AG10803 (cell line): ENCODE measurements around the gene SLC10A4.

Source experiments
- DNase-seq: peaks from one replicate; pipeline ENCODE4 v3.0.0; 2010; ENCODE audit warnings: low read depth
- H3K4me3 ChIP-seq: 2 replicates; pipeline ENCODE4 v1.5.1; 2011; ENCODE audit warnings: mild to moderate bottlenecking, low read length, control low read depth
- CTCF ChIP-seq: conservative IDR thresholded peaks from 2 replicates; pipeline ENCODE4 v1.5.1; 2011; ENCODE audit warnings: mild to moderate bottlenecking, low read length, control low read depth, inconsistent platforms

SLC10A4 gene

DNA sequence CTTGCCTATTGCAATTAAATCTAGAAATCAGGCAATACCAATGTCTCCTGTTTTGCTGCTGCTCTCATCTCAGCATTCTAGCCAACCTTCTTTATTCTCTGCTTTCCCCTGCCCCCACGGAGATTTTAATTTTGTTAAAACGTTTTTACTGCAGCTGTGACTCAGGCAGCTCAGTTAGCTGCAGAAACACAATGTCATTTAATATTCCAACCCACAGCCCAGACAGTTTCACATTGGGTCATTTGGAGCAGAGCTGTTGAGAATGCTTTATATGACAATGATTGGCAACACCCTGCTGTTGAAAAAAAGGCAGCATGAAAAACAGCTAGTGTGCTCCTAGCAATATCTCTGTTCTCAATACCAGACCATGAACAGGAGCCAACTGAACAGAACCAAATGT, 12.6 kb upstream of the SLC10A4 start:
- no peak for DNase-seq
- no peak overlapping the region for H3K4me3 ChIP-seq
- no peak for TF ChIP-seq CTCF

DNA sequence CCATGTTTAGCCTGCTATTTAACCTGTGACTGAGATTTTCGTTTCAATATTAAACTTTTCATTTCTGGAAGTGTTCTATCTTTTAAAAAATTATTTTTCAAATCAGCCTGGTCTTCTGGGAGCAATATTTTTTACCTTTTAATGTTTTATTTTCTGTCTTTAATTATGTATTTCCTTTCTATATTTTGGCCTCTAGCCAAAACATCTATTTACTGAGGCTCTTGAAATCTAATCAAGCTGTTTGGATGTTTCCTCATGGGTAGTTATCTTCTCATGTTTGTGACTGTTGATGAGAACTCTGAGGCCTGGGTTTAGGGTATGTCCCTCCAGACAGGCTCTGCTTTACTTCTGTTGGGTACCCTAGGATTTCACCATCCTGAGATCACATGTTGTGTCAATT, 10.3 kb upstream of the SLC10A4 start:
- no peak for TF ChIP-seq CTCF
- DNase-seq, result no peak
- H3K4me3 ChIP-seq, result no peak overlapping the region

DNA sequence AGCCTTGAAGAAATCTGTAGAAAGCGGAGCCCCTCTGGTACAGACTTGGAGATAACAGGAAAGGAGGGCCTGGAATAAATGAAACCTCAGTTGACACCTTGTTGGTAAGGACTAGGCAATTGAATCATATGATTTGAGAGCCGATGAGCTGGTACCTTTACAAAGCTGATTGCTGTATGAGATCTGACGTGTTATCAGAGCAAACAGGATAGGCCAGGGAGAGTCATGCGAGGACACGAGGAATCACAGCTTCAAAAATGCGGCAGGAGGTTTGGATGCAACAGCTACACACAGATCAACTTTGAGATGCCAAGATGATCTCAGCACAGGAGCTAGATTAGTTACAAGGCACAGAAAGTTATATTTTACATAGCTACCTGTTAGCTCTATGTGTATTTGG, 7.4 kb upstream of the SLC10A4 start:
- no peak for TF ChIP-seq CTCF
- no peak overlapping the region for H3K4me3 ChIP-seq
- no peak for DNase-seq

GRCh38 chr4:48478273-48478672, 4.9 kb upstream of the SLC10A4 start:
- TF ChIP-seq CTCF, result no peak
- no peak for DNase-seq
- H3K4me3 ChIP-seq, result no peak overlapping the region

DNA sequence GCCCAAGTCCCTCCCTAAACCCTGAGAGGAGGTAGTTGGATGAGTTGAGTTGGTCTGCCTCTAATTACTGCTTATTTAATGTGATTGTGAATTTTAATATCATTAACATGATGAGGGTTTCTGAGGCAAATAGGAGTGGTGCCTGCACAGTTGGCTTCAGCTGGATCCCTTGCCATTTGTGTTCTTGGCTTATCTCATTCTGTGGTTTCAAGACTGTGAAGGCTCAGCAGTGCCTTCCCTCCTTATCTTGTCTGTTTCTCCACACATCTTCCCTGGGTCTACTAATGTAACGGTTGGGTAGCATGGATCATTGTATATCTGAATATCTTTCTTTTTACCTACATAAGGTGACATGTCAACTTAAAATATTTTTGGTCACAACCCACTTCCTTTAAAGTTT, 1.6 kb upstream of the SLC10A4 start:
- no peak for DNase-seq
- TF ChIP-seq CTCF, result no peak
- H3K4me3 ChIP-seq, result no peak overlapping the region

- no peak for TF ChIP-seq CTCF
- no peak overlapping the region for H3K4me3 ChIP-seq
- no peak for DNase-seq
Measured at GRCh38 chr4:48483777-48484493, 792 bp downstream of the SLC10A4 start.

- no peak for DNase-seq
- TF ChIP-seq CTCF, result no peak
- no peak overlapping the region for H3K4me3 ChIP-seq
Measured at GRCh38 chr4:48484494-48485168, 1.5 kb downstream of the SLC10A4 start.
